Measurements from ENCODE around the gene GREB1L. TPM values are rescaled to one million over a fixed set of nuclear protein-coding genes. Genes with fewer than 3 reads are reported as not detected.

GREB1L gene
- total and polyA plus RNA-seq, 2 experiments from 2014 or later, result 14.0 to 16.8 TPM

GRCh38 chr18:21196426-21196825 lies 45.6 kb upstream of the GREB1L start:
- no peak overlapping the region for H3K4me3 ChIP-seq
- H3K4me1 ChIP-seq (ENCODE audit: insufficient read depth), result no peaks in the 10 kb centered on the region
- H3K36me3 ChIP-seq (replicated peaks; ENCODE audit: insufficient read depth, low read depth), result no peaks in the 10 kb centered on the region
- H3K27me3 ChIP-seq, result no peaks in the 10 kb centered on the region
- H3K79me2 ChIP-seq, result no peaks in the 10 kb centered on the region
- no peaks in the 10 kb centered on the region for H3K9me3 ChIP-seq (ENCODE audit: low read depth)
- TF ChIP-seq EZH2 (IDR thresholded peaks at IDR 0.05; ENCODE audit: borderline replicate concordance) (no peak), EZH2phosphoT487 (IDR thresholded peaks at IDR 0.05; ENCODE audit: low read depth, severe bottlenecking, unreplicated experiment) (no peak), CTCF (IDR thresholded peaks at IDR 0.05; ENCODE audit: poor library complexity) (no peak)
- 69% methylated on average over 1 of the region's 1 CpG for WGBS (ENCODE audit: low lambda C conversion rate, missing lambda C conversion rate)
- H3K27ac ChIP-seq, result no peak overlapping the region
- DNase-seq (ENCODE audit: low spot score), result no peak
- no peak overlapping the region for H2AFZ ChIP-seq
- no peak overlapping the region for H3K4me2 ChIP-seq
- no peaks in the 10 kb centered on the region for H4K20me1 ChIP-seq (ENCODE audit: insufficient read depth, poor library complexity, severe bottlenecking)
- H3K9me2 ChIP-seq (replicated peaks; ENCODE audit: insufficient read depth), result no peaks in the 10 kb centered on the region

DNA sequence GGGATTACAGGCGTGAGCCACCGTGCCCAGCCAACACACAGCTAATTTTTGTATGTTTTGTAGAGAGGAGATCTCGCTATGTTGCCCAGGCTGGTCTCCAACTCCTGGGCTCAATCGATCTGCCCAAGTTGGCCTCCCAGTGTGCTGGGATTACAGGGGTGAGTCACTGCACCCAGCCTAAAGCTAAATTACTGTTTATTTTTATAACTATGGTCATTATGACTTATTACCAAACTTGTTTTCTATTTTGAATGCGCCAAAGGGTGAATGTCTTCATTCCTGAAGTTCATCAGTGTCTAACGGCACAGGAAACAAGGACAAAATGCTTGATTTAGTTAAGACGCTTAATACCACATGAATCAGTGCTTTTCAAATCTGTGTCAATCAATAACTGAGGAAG lies 38.9 kb upstream of the GREB1L start:
- TF ChIP-seq EZH2phosphoT487 (IDR thresholded peaks at IDR 0.05; ENCODE audit: low read depth, severe bottlenecking, unreplicated experiment) (no peak), CTCF (IDR thresholded peaks at IDR 0.05; ENCODE audit: poor library complexity) (no peak), EZH2 (IDR thresholded peaks at IDR 0.05; ENCODE audit: borderline replicate concordance) (no peak)
- Histone ChIP-seq H3K9me3 (ENCODE audit: low read depth) (no peaks in the 10 kb centered on the region), H3K27me3 (no peaks in the 10 kb centered on the region), H3K27ac (no peak overlapping the region), H3K9me2 (replicated peaks; ENCODE audit: insufficient read depth) (no peaks in the 10 kb centered on the region), H3K4me1 (ENCODE audit: insufficient read depth) (no peaks in the 10 kb centered on the region), H3K4me2 (no peak overlapping the region), H4K20me1 (ENCODE audit: insufficient read depth, poor library complexity, severe bottlenecking) (no peaks in the 10 kb centered on the region), H2AFZ (no peak overlapping the region), H3K36me3 (replicated peaks; ENCODE audit: insufficient read depth, low read depth) (no peaks in the 10 kb centered on the region), H3K4me3 (no peak overlapping the region), H3K79me2 (no peaks in the 10 kb centered on the region)
- DNase-seq (ENCODE audit: low spot score), result no peak
- WGBS (ENCODE audit: low lambda C conversion rate, missing lambda C conversion rate), result 98% methylated on average over 7 of the region's 7 CpGs

DNA sequence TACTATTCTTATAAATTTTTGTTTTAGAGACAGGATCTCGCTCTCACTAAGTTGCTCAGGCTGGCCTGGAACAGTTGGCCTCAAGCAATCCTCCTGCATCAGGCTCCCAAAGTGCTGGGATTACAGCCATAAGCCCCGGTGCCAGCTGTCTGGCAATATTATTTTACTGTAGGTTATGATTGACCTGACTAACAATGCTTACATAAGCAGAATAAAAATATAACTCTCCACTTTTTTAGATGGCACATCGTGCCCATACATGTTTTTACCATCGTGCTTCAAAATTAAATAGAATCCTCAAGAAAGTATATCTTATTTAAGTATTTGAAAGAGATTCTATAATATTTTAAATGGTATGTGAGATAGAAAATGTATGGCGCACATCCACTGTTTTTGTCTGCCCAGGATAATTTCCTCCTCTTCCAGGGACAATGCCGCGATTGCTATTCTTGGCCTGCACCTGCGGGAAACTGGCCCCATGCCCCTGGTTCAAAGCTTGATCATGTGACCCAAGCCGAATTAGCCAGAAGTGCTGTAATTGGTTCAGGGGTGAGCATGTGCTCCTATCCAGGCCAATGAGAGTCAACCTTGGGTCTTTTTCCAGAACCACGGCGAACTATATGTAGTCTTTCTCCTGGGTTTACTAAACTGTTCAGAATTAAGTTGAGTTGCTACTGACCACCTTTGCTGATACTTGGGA lies 38.3 kb upstream of the GREB1L start:
- 96% methylated on average over 11 of the region's 11 CpGs for WGBS (ENCODE audit: low lambda C conversion rate, missing lambda C conversion rate)
- Histone ChIP-seq H3K4me1 (ENCODE audit: insufficient read depth) (no peaks in the 10 kb centered on the region), H3K79me2 (no peaks in the 10 kb centered on the region), H4K20me1 (ENCODE audit: insufficient read depth, poor library complexity, severe bottlenecking) (no peaks in the 10 kb centered on the region), H3K36me3 (replicated peaks; ENCODE audit: insufficient read depth, low read depth) (no peaks in the 10 kb centered on the region), H3K9me2 (replicated peaks; ENCODE audit: insufficient read depth) (no peaks in the 10 kb centered on the region), H3K27me3 (no peaks in the 10 kb centered on the region), H3K9me3 (ENCODE audit: low read depth) (no peaks in the 10 kb centered on the region), H2AFZ (no peak overlapping the region), H3K27ac (no peak overlapping the region), H3K4me3 (no peak overlapping the region), H3K4me2 (no peak overlapping the region)
- no peak for DNase-seq (ENCODE audit: low spot score)
- TF ChIP-seq EZH2phosphoT487 (IDR thresholded peaks at IDR 0.05; ENCODE audit: low read depth, severe bottlenecking, unreplicated experiment) (no peak), EZH2 (IDR thresholded peaks at IDR 0.05; ENCODE audit: borderline replicate concordance) (no peak), CTCF (IDR thresholded peaks at IDR 0.05; ENCODE audit: poor library complexity) (no peak)
